HepG2 (cell line): ENCODE measurements around the gene C14orf93. TPM values are rescaled to one million over a fixed set of nuclear protein-coding genes. Genes with fewer than 3 reads are reported as not detected.

Source experiments
- AKNA ChIP-seq: sonication (generic); formaldehyde crosslinking; IDR thresholded peaks from 2 replicates; pipeline ENCODE4 v1.4.0; 2020; ENCODE audit warnings: missing genetic modification reagents, borderline replicate concordance
- BRD4 ChIP-seq: sonication (generic); formaldehyde crosslinking; IDR thresholded peaks from 2 replicates; pipeline ENCODE4 v1.4.0; 2020; ENCODE audit warnings: missing genetic modification reagents
- DR1 ChIP-seq: sonication (generic); formaldehyde crosslinking; IDR thresholded peaks from 2 replicates; pipeline ENCODE4 v1.8.0; 2021; ENCODE audit warnings: mild to moderate bottlenecking, missing genetic modification reagents, inconsistent platforms
- ETS1 ChIP-seq: sonication (generic); formaldehyde crosslinking; IDR thresholded peaks from 2 replicates; pipeline ENCODE4 v1.4.0; 2020; ENCODE audit warnings: missing genetic modification reagents
- HNF4A ChIP-seq: sonication (generic); formaldehyde crosslinking; IDR thresholded peaks from 2 replicates; pipeline ENCODE4 v1.4.0; 2020; ENCODE audit warnings: missing genetic modification reagents
- HOXA3 ChIP-seq: sonication (generic); formaldehyde crosslinking; IDR thresholded peaks from 2 replicates; pipeline ENCODE4 v1.5.0; 2020; ENCODE audit warnings: missing genetic modification reagents
- IRF9 ChIP-seq: sonication (generic); formaldehyde crosslinking; IDR thresholded peaks from 2 replicates; pipeline ENCODE4 v1.8.0; 2022; ENCODE audit warnings: missing genetic modification reagents, mild to moderate bottlenecking, borderline replicate concordance
- KLF12 ChIP-seq: sonication (generic); formaldehyde crosslinking; IDR thresholded peaks from 2 replicates; pipeline ENCODE4 v1.4.0; 2020; ENCODE audit warnings: missing genetic modification reagents, borderline replicate concordance
- RNF219 ChIP-seq: sonication (generic); formaldehyde crosslinking; IDR thresholded peaks from 2 replicates; pipeline ENCODE4 v1.5.0; 2020; ENCODE audit warnings: mild to moderate bottlenecking, missing genetic modification reagents
- SIN3B ChIP-seq: fragments of 150-350 bp; IDR thresholded peaks from 2 replicates; pipeline ENCODE4 v1.6.1; 2014; ENCODE audit warnings: low read length
- SMAD3 ChIP-seq: sonication (generic); formaldehyde crosslinking; IDR thresholded peaks from 2 replicates; pipeline ENCODE4 v1.4.0; 2020; ENCODE audit warnings: missing genetic modification reagents
- SP1 ChIP-seq, 2 experiments: fragments of 450-650 bp in 1 of 2; sonication (generic) in 1 of 2; formaldehyde crosslinking in 1 of 2; IDR thresholded peaks; 2 replicates each; pipeline versions ENCODE4 v1.4.0 to v1.6.1; 2016 to 2020; ENCODE audit warnings: missing genetic modification reagents in 1 of 2
- SSRP1 ChIP-seq: IDR thresholded peaks from 2 replicates; pipeline ENCODE4 v1.6.1; 2016; ENCODE audit warnings: control low read depth
- TAF15 ChIP-seq: fragments of 200-400 bp; formaldehyde crosslinking; IDR thresholded peaks from one replicate; pipeline ENCODE4 v1.6.1; 2018; ENCODE audit warnings: mild to moderate bottlenecking, low read depth, low read length; ENCODE audit not compliant: poor library complexity, severe bottlenecking
- ZMYM3 ChIP-seq: sonication (generic); formaldehyde crosslinking; IDR thresholded peaks from 2 replicates; pipeline ENCODE4 v1.5.1; 2020; ENCODE audit warnings: mild to moderate bottlenecking, missing genetic modification reagents
- ZNF101 ChIP-seq: sonication (generic); formaldehyde crosslinking; IDR thresholded peaks from 2 replicates; pipeline ENCODE4 v1.4.0; 2020; ENCODE audit warnings: mild to moderate bottlenecking, low read depth, missing genetic modification reagents, borderline replicate concordance
- ZNF337 ChIP-seq: sonication (generic); formaldehyde crosslinking; IDR thresholded peaks from 2 replicates; pipeline ENCODE4 v1.5.1; 2020; ENCODE audit warnings: missing genetic modification reagents, low read depth, mild to moderate bottlenecking, borderline replicate concordance
- ZNF674 ChIP-seq: sonication (generic); formaldehyde crosslinking; IDR thresholded peaks from 2 replicates; pipeline ENCODE4 v1.5.0; 2020; ENCODE audit warnings: low read depth, mild to moderate bottlenecking, missing genetic modification reagents
- ZNF709 ChIP-seq: sonication (generic); formaldehyde crosslinking; IDR thresholded peaks from 2 replicates; pipeline ENCODE4 v1.5.0; 2020; ENCODE audit warnings: mild to moderate bottlenecking, missing genetic modification reagents
- ZNF720 ChIP-seq: sonication (generic); formaldehyde crosslinking; IDR thresholded peaks from 2 replicates; pipeline ENCODE4 v1.4.0; 2020; ENCODE audit warnings: missing genetic modification reagents
- ZNF816 ChIP-seq: sonication (generic); formaldehyde crosslinking; IDR thresholded peaks from 2 replicates; pipeline ENCODE4 v1.8.0; 2022; ENCODE audit warnings: missing genetic modification reagents, mild to moderate bottlenecking, borderline replicate concordance
- polyA plus RNA-seq, 8 experiments: library from polyadenylated mRNA; depleted of rRNA in 3 of 8; stranded (reverse) in 7 of 8; unstranded in 1 of 8; fragments of >200 nt; fragmentation: Illumina TruSeq in 4 of 8; extraction: Trizol in 4 of 8; gene quantifications; 2 replicates each; pipeline versions ENCODE4 v1.2.1 to v1.2.3, GENCODE V29; 2011 to 2016; ENCODE audit warnings: low read depth in 4 of 8, missing spikeins in 1 of 8, mixed read lengths in 1 of 8; ENCODE audit not compliant: insufficient read depth in 1 of 8
- total RNA-seq, 5 experiments: library from RNA; depleted of rRNA; stranded (reverse); fragments of >200 nt; fragmentation: Illumina TruSeq; extraction: Trizol; gene quantifications; 2 replicates each; pipeline ENCODE4 v1.2.3, GENCODE V29; 2016; ENCODE audit warnings: low read depth in 1 of 5

Gene C14orf93
- total and polyA plus RNA-seq, 2 of the 13 experiments (the other 11 are each of a cell fraction or from before 2014, with no cell fraction given), result 11.4 to 22.5 TPM

GRCh38 chr14:22973217-22974032 lies 36.5 kb downstream of the C14orf93 start (continued):
- peak; percentile 72 for TF ChIP-seq SMAD3
- TF ChIP-seq IRF9 (CRISPR knock-in tag), result no peak; the same call in 1 of the 2 replicates
- TF ChIP-seq DR1 (CRISPR knock-in tag), result no peak
- no peak for TF ChIP-seq ZNF720 (CRISPR knock-in tag)
- TF ChIP-seq RNF219 (CRISPR knock-in tag), result no peak
- TF ChIP-seq ZNF337 (CRISPR knock-in tag), result no peak
- no peak for TF ChIP-seq HNF4A (CRISPR knock-in tag)
- no peak for TF ChIP-seq ZNF674 (CRISPR knock-in tag)
- no peak for TF ChIP-seq ZNF101 (CRISPR knock-in tag)
- TF ChIP-seq ZMYM3 (CRISPR knock-in tag), result peak; percentile 54; the same call in 1 of the 2 replicates
- TF ChIP-seq KLF12, result no peak
- no peak for TF ChIP-seq BRD4 (CRISPR knock-in tag)
- TF ChIP-seq TAF15, result no peak
- TF ChIP-seq ETS1 (CRISPR knock-in tag), result no peak
- TF ChIP-seq AKNA (CRISPR knock-in tag), result no peak
- peak; percentile 97 for TF ChIP-seq SSRP1
- no peak for TF ChIP-seq ZNF816 (CRISPR knock-in tag)
- no peak for TF ChIP-seq SP1 (IDR thresholded peaks at IDR 0.05)
- TF ChIP-seq SP1 (CRISPR knock-in tag; IDR thresholded peaks at IDR 0.05), result no peak
- TF ChIP-seq ZNF709 (CRISPR knock-in tag), result no peak
- TF ChIP-seq HOXA3 (CRISPR knock-in tag), result no peak
- TF ChIP-seq SIN3B, result no peak
